ENCODE results near the gene LY86. TPM values are rescaled to one million over a fixed set of nuclear protein-coding genes. Genes with fewer than 3 reads are reported as not detected.

The LY86 gene
- total RNA-seq, 1 donor from 2014 or later: not detected

DNA sequence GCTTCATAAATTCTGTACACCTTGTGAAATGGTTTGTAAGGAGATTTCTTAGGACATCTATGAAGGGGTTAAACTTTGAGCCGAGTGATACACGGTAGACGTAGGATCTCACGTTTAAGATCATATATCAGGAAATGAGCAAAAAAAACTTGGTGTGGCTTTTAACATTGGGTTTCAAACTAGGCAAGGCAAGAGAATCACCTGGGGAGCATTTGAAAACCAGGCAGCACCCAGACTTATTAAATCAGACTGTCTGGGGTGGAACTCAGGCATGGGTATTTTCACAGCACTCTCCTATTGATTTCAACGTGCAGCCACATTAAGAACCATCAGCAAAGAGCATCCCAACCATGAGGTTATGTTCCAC is 26.4 kb downstream of the LY86 start:
- DNase-seq (ENCODE audit: low read depth): no peak
- TF ChIP-seq, protein P1, sequence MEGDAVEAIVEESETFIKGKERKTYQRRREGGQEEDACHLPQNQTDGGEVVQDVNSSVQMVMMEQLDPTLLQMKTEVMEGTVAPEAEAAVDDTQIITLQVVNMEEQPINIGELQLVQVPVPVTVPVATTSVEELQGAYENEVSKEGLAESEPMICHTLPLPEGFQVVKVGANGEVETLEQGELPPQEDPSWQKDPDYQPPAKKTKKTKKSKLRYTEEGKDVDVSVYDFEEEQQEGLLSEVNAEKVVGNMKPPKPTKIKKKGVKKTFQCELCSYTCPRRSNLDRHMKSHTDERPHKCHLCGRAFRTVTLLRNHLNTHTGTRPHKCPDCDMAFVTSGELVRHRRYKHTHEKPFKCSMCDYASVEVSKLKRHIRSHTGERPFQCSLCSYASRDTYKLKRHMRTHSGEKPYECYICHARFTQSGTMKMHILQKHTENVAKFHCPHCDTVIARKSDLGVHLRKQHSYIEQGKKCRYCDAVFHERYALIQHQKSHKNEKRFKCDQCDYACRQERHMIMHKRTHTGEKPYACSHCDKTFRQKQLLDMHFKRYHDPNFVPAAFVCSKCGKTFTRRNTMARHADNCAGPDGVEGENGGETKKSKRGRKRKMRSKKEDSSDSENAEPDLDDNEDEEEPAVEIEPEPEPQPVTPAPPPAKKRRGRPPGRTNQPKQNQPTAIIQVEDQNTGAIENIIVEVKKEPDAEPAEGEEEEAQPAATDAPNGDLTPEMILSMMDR (IDR thresholded peaks at IDR 0.05; ENCODE audit: insufficient read depth, low read length, poor library complexity, severe bottlenecking): no peak
- Histone ChIP-seq H3K36me3 (ENCODE audit: control insufficient read depth, insufficient read depth, low read length) (no peaks in the 10 kb centered on the region), H3K27me3 (ENCODE audit: control insufficient read depth, insufficient read depth, low read length) (no peaks in the 10 kb centered on the region), H3K4me3 (ENCODE audit: low read depth, low read length) (no peak overlapping the region)

DNA sequence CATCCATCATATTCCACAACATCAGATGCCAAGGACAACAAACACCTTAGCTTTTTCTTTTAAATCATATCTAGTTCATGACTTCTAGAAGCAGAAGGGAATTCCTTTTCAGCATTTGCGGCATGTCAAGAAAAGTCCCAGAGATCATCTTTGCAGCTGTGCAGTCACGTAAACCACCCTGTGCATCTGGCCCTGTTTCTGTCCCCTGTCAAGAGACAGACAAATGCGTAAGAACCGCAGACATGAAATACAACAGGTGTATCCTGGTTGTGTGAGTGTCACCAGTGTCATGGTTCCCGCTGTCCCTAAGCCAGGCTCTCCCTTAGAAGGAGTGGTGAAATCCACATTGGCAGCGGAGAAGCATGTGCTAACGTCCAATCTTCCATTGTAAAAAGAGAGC is 28.1 kb downstream of the LY86 start:
- TF ChIP-seq, protein P1 (IDR thresholded peaks at IDR 0.05; ENCODE audit: insufficient read depth, low read length, poor library complexity, severe bottlenecking): no peak
- Histone ChIP-seq H3K36me3 (ENCODE audit: control insufficient read depth, insufficient read depth, low read length) (no peaks in the 10 kb centered on the region), H3K27me3 (ENCODE audit: control insufficient read depth, insufficient read depth, low read length) (no peaks in the 10 kb centered on the region), H3K4me3 (ENCODE audit: low read depth, low read length) (no peak overlapping the region)
- no peak for DNase-seq (ENCODE audit: low read depth)

DNA sequence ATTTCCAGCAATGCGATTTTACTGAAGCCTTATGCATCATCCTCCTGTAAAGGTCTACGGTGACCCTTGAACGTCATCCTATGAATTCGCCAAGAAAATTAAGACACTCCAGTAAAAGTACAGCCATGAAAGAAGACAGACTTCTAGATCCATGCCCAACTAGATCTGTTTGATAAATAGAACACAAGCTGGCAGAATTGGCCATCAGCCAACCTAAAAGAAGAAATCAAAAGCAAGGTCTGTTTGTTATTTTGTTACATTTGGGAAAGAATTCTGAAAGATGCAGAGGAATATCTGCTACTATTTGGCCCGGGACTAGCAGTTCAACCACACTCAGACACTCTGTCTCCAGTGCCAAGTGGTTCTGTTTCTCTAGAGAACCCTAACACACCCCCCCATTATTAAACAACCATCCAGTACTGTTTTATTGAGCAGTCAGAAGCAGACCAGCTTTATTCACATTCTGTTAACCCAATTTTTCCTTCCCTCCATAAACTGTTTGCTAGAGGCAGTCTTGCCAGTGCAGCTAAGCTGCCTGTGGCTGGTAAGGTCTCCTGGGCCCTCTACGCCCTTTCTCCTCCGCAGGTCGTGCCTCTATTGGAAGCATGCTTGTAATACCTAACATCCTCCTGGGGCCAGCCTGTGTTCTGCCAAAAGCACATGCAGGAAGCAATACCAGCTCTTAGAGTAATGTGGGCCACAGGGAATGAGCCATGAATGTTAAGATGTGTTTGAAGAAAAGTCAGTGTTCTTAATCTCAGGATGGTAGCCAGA is 30.7 kb downstream of the LY86 start:
- no peak for DNase-seq (ENCODE audit: low read depth)
- no peak overlapping the region for H3K4me3 ChIP-seq (ENCODE audit: low read depth, low read length)
- H3K27me3 ChIP-seq (ENCODE audit: control insufficient read depth, insufficient read depth, low read length): no peaks in the 10 kb centered on the region
- no peaks in the 10 kb centered on the region for H3K36me3 ChIP-seq (ENCODE audit: control insufficient read depth, insufficient read depth, low read length)
- TF ChIP-seq, protein P1 (IDR thresholded peaks at IDR 0.05; ENCODE audit: insufficient read depth, low read length, poor library complexity, severe bottlenecking): no peak

DNA sequence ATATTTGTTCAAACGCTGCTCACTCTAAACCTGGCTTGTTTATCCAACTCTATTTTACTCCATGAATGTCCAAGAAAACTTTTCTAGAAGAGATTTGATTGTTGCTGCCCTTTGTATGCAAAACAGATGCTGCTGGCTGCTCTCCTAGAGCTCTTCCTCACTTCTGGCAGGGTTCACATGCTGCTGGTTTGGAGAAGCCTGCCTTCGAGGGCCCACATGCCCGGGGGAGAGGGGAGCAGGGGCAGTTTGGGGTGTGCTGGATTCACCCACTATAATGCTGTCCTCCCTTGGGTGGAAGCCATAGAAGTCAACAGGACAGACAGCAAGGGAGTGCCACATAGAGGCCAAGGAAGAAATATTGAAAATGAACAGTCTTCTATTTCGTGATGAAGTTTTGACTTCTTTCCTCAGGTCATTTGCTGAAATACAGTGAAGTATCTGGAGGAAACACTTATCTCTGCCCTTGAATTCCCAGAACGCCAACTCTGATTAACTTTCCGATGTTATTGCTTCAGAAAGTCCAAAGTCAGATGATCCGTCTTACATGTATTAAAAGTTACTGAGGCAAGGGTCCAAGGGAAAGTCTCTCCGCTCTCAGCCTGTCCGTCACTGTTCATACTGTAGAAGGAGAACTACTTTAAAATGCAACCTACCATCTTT is 32.4 kb downstream of the LY86 start:
- Histone ChIP-seq H3K27me3 (ENCODE audit: control insufficient read depth, insufficient read depth, low read length) (no peaks in the 10 kb centered on the region), H3K36me3 (ENCODE audit: control insufficient read depth, insufficient read depth, low read length) (no peaks in the 10 kb centered on the region), H3K4me3 (ENCODE audit: low read depth, low read length) (no peak overlapping the region)
- TF ChIP-seq, protein P1 (IDR thresholded peaks at IDR 0.05; ENCODE audit: insufficient read depth, low read length, poor library complexity, severe bottlenecking): no peak
- no peak for DNase-seq (ENCODE audit: low read depth)

DNA sequence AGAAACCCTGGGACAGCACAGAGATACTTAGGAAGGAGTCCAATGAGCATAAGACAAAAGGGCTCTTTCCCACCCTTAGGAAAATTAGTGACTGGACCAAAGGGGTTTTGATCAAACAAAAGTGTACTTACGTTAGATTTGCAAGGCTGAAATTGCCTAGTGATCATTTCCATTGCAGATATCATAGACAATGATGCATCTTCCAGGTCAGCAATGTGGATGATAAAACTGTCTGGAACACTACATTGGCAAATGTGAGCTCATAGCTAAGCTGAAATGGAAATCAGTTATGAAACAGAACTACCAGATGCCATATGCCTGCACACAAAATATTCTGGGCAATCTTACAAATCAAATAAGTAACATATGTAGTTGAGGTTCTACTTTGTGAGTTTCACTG is 34.0 kb downstream of the LY86 start:
- Histone ChIP-seq H3K36me3 (ENCODE audit: control insufficient read depth, insufficient read depth, low read length) (no peaks in the 10 kb centered on the region), H3K27me3 (ENCODE audit: control insufficient read depth, insufficient read depth, low read length) (no peaks in the 10 kb centered on the region), H3K4me3 (ENCODE audit: low read depth, low read length) (no peak overlapping the region)
- TF ChIP-seq, protein P1 (IDR thresholded peaks at IDR 0.05; ENCODE audit: insufficient read depth, low read length, poor library complexity, severe bottlenecking): no peak
- no peak for DNase-seq (ENCODE audit: low read depth)

All from kidney epithelial cell (primary cell).